PC-3 (cell line): Measurements from ENCODE around the gene PTHLH. TPM values are rescaled to one million over a fixed set of nuclear protein-coding genes. Genes with fewer than 3 reads are reported as not detected.

Experiments
- ATAC-seq: fragments of 200-7000 bp; cut with Tn5 transposase; 2 replicates; pipeline ENCODE4 v1.9.1; 2020; ENCODE audit warnings: mild to moderate bottlenecking, moderate library complexity
- BruUV-seq: library from RNA; stranded (reverse); fragments of 400-500 nt; replicated peaks from 2 replicates; lab custom pipeline; 2021; lab: Mats Ljungman, UMichigan
- CTCF ChIA-PET: fragments of 300-600 bp; sonication (Branson Sonifier 250); formaldehyde crosslinking; loops from one replicate; lab custom pipeline; 2022; ENCODE audit warnings: antibody characterized with exemption; lab: Charles Lee
- POLR2A ChIA-PET: fragments of 300-600 bp; sonication (Branson Sonifier 250); formaldehyde crosslinking; loops from one replicate; lab custom pipeline; 2022; ENCODE audit warnings: antibody characterized with exemption; ENCODE audit not compliant: unreplicated experiment; lab: Charles Lee
- DNase-seq: peaks from one replicate; pipeline ENCODE4 v3.0.0-alpha.2; 2015
- H2AFZ ChIP-seq: fragments of 300-600 bp; sonication (generic); 2 replicates; pipeline ENCODE4 v1.6.0; 2016; ENCODE audit warnings: antibody characterized with exemption, low read length
- H3F3A ChIP-seq: fragments of 300-600 bp; sonication (generic); one replicate; pipeline ENCODE4 v1.6.0; 2017; ENCODE audit warnings: antibody characterized with exemption, low read length, control low read depth, mild to moderate bottlenecking; ENCODE audit not compliant: unreplicated experiment
- H3K27ac ChIP-seq: fragments of 300-600 bp; sonication (generic); 2 replicates; pipeline ENCODE4 v1.5.1; 2016; ENCODE audit warnings: mild to moderate bottlenecking, low read length
- H3K27me3 ChIP-seq: fragments of 300-600 bp; sonication (generic); 2 replicates; pipeline ENCODE4 v1.6.1; 2016; ENCODE audit warnings: low read length, mixed read lengths
- H3K36me3 ChIP-seq: fragments of 300-600 bp; sonication (generic); 2 replicates; pipeline ENCODE4 v1.6.1; 2016; ENCODE audit warnings: low read depth, mixed run types, low read length, mixed read lengths
- H3K4me1 ChIP-seq: fragments of 300-600 bp; sonication (generic); 2 replicates; pipeline ENCODE4 v1.5.1; 2016; ENCODE audit warnings: low read length; ENCODE audit not compliant: insufficient read depth
- H3K4me2 ChIP-seq: fragments of 300-600 bp; sonication (generic); 2 replicates; pipeline ENCODE4 v1.6.0; 2016; ENCODE audit warnings: low read length
- H3K4me3 ChIP-seq: fragments of 300-600 bp; sonication (generic); 2 replicates; pipeline ENCODE4 v1.5.1; 2016; ENCODE audit warnings: mild to moderate bottlenecking, low read length, mixed read lengths
- H3K79me2 ChIP-seq: fragments of 300-600 bp; sonication (generic); 2 replicates; pipeline ENCODE4 v1.6.1; 2017; ENCODE audit warnings: low read length, mixed read lengths
- H3K9ac ChIP-seq: fragments of 300-600 bp; sonication (generic); 2 replicates; pipeline ENCODE4 v1.6.0; 2016; ENCODE audit warnings: mild to moderate bottlenecking, low read length
- H3K9me2 ChIP-seq: fragments of 300-600 bp; sonication (generic); replicated peaks from 2 replicates; pipeline ENCODE4 v1.6.1; 2016; ENCODE audit warnings: mixed run types, low read length, mixed read lengths
- H3K9me3 ChIP-seq: fragments of 300-600 bp; sonication (generic); 2 replicates; pipeline ENCODE4 v1.6.1; 2016; ENCODE audit warnings: low read length, mixed read lengths
- H4K20me1 ChIP-seq: fragments of 300-600 bp; sonication (generic); 2 replicates; pipeline ENCODE4 v1.6.1; 2016; ENCODE audit warnings: low read length, mixed read lengths
- CTCF ChIP-seq: fragments of 300-600 bp; sonication (generic); conservative IDR thresholded peaks from 2 replicates; pipeline ENCODE4 v1.5.1; 2017; ENCODE audit warnings: antibody characterized with exemption, low read depth, mild to moderate bottlenecking, low read length
- EZH2 ChIP-seq: fragments of 300-600 bp; sonication (generic); IDR thresholded peaks from one replicate; pipeline ENCODE4 v1.6.1; 2017; ENCODE audit warnings: antibody characterized with exemption, mild to moderate bottlenecking, low read length; ENCODE audit not compliant: unreplicated experiment
- EZH2phosphoT487 ChIP-seq: fragments of 300-600 bp; sonication (generic); IDR thresholded peaks from 2 replicates; pipeline ENCODE4 v1.6.1; 2018; ENCODE audit warnings: mild to moderate bottlenecking, antibody characterized with exemption, low read length, borderline replicate concordance
- intact Hi-C: fragments of 100-400 bp; cut with micrococcal nuclease; formaldehyde crosslinking; loops from 2 replicates; pipeline ENCODE4 v1.9.0; 2023
- total RNA-seq: library from RNA; depleted of rRNA; stranded (reverse); fragments of >200 nt; gene quantifications from 2 replicates; pipeline ENCODE4 v1.2.3, GENCODE V29; 2014

The PTHLH gene
- total RNA-seq, 1 experiment from 2014 or later, result 383 TPM

GRCh38 chr12:27995406-27995805 lies 22.9 kb upstream of the PTHLH start:
- ChIA-PET POLR2A (interaction anchor here (0.6 kb wide), 1 partner anchor 55 kb away, joined by 4 read pairs; no protein-coding TSS in a partner anchor), CTCF (interaction anchor here (0.5 kb wide), 1 partner anchor 293 kb away, joined by 3 read pairs; no protein-coding TSS in a partner anchor)
- H3K27me3 ChIP-seq, result no peaks in the 10 kb centered on the region
- no peak overlapping the region for H2AFZ ChIP-seq
- H3K9me3 ChIP-seq, result peaks cover 8% of the 10 kb centered on the region
- H3K27ac ChIP-seq, result no peak overlapping the region
- H3K4me2 ChIP-seq, result no peak overlapping the region
- intact Hi-C loops, result no loop called here
- BruUV-seq, result no TSS peak
- H3K4me1 ChIP-seq, result peaks cover 4% of the 10 kb centered on the region; the same call in 1 of the 2 replicates
- no peak for TF ChIP-seq CTCF
- no peak for TF ChIP-seq EZH2phosphoT487
- TF ChIP-seq EZH2, result no peak
- H3K4me3 ChIP-seq, result no peak overlapping the region
- no peaks in the 10 kb centered on the region for H4K20me1 ChIP-seq
- no peak for ATAC-seq
- H3K36me3 ChIP-seq, result no peaks in the 10 kb centered on the region
- H3K79me2 ChIP-seq, result no peaks in the 10 kb centered on the region
- H3F3A ChIP-seq, result no peaks in the 10 kb centered on the region
- H3K9ac ChIP-seq, result no peak overlapping the region
- DNase-seq, result no peak
- H3K9me2 ChIP-seq, result no peaks in the 10 kb centered on the region

GRCh38 chr12:27988594-27989233 lies 16.2 kb upstream of the PTHLH start:
- DNase-seq (no peak), ATAC-seq (no peak)
- POLR2A ChIA-PET, result interaction anchor here (0.6 kb wide), 1 partner anchor 11 kb away, joined by 4 read pairs; no protein-coding TSS in a partner anchor
- Histone ChIP-seq H3K9me3 (peaks cover 8% of the 10 kb centered on the region), H3K27ac (no peak overlapping the region), H3K27me3 (no peaks in the 10 kb centered on the region), H3K9ac (no peak overlapping the region), H3K9me2 (no peaks in the 10 kb centered on the region), H3K36me3 (no peaks in the 10 kb centered on the region), H4K20me1 (no peaks in the 10 kb centered on the region), H3K4me3 (no peak overlapping the region), H3K4me1 (peaks cover 15% of the 10 kb centered on the region), H3K79me2 (no peaks in the 10 kb centered on the region), H3F3A (peaks cover 4% of the 10 kb centered on the region), H3K4me2 (no peak overlapping the region), H2AFZ (no peak overlapping the region)
- CTCF ChIA-PET, result no interaction called here
- TF ChIP-seq EZH2 (no peak), EZH2phosphoT487 (no peak), CTCF (no peak)
- BruUV-seq, result no TSS peak
- intact Hi-C loops, result loop anchor here (10.0 kb wide), 1 partner anchor 1256 kb away; no protein-coding TSS in a partner anchor

- ATAC-seq (no peak), DNase-seq (no peak)
- Histone ChIP-seq H4K20me1 (no peaks in the 10 kb centered on the region), H3K27me3 (no peaks in the 10 kb centered on the region), H3K9ac (no peak overlapping the region), H3K9me2 (no peaks in the 10 kb centered on the region), H3K4me2 (no peak overlapping the region), H3K9me3 (peaks cover 8% of the 10 kb centered on the region), H3K36me3 (no peaks in the 10 kb centered on the region), H3K79me2 (no peaks in the 10 kb centered on the region), H2AFZ (no peak overlapping the region), H3K4me1 (peaks cover 29% of the 10 kb centered on the region), H3K27ac (no peak overlapping the region), H3K4me3 (no peak overlapping the region), H3F3A (peaks cover 16% of the 10 kb centered on the region)
- ChIA-PET CTCF (interaction anchor here (0.6 kb wide), 1 partner anchor 1091 kb away, joined by 3 read pairs; no protein-coding TSS in a partner anchor), POLR2A (interaction anchor here (0.6 kb wide), 1 partner anchor 1101 kb away, joined by 8 read pairs; no protein-coding TSS in a partner anchor)
- no peak for TF ChIP-seq EZH2
- no peak for TF ChIP-seq EZH2phosphoT487
- TF ChIP-seq CTCF, result no peak
- intact Hi-C loops, result loop anchor here (10.0 kb wide), 1 partner anchor 1257 kb away; no protein-coding TSS in a partner anchor
- no TSS peak for BruUV-seq
Observed at GRCh38 chr12:27987331-27987730, 14.8 kb upstream of the PTHLH start.
